A549 treated with CORT108297 at 1 μM for 4 hours (cell line): ENCODE results near the gene MUS81. TPM values are rescaled to one million over a fixed set of nuclear protein-coding genes. Genes with fewer than 3 reads are reported as not detected.

Experiments used
- total RNA-seq: library from RNA; stranded (reverse); fragments of 200-300 nt; extraction: Qiagen RNA extraction; gene quantifications from 5 replicates; pipeline ENCODE4 v1.2.3, GENCODE V29; 2022

The MUS81 gene
- 25.2 to 36.4 TPM (median 34.5 TPM) in 5 replicates for total RNA-seq

GRCh38 chr11:65860278-65861164, at the start of gene MUS81:
Gene MUS81, plus strand, starts transcription at chr11:65860433. Its CDS starts 321 bp downstream, at chr11:65860754.

GRCh38 chr11:65833297-65834030, 26.8 kb upstream of the MUS81 start, which contains the start of gene SNX32:
Gene SNX32, plus strand, starts transcription at chr11:65833963. Its CDS starts 103 bp downstream, at chr11:65834066.

DNA sequence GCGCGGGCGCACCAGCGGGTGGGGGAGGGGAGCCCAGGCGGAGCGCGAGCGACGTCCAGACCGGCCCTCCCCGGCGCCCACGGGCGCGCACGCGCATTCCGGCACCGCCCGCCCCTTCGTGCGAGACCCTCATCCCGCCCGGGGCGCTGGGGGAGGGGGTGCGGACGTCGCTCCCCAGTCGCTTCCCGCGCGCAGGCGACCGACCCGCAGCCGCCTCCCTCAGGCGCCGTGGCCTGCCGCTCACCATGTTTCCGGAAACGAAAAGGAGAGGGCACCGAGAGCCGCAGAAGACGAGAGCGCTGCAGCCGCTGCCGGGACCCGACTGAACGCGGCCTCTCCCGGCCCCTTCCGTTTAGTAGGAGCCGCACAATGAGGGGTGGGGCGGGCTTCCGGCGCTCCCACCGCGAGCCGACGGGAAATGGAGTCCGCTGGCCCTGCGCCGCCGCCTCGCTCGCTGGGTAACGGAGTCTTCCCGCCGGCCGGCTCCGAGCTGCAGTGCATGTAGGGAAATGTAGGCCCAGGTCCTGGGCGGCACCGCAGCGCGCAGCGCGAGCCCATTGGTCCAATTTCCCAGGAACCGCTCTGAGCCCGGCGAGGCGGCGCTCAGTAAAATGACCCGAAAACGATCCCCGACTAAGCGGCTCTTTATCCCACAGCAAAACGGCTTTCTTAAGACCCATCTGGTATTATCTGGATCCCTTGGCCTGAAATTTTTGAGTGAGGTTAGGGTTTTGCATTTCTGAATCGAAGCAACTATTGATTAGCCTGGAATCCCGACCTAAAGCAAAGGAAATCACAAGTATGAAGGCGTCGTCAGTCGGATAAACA, 2.2 kb upstream of the MUS81 start, which contains the start of gene CFL1:
Gene CFL1, minus strand, starts transcription at position 328 of the 828 bp plus-strand sequence. Its CDS starts 81 bp downstream, at position 247.

GRCh38 chr11:65872586-65873317, 12.5 kb downstream of the MUS81 start, which contains the start of gene EFEMP2:
Gene EFEMP2, minus strand, starts transcription at chr11:65872800. Its CDS starts 446 bp downstream, at chr11:65872354.

DNA sequence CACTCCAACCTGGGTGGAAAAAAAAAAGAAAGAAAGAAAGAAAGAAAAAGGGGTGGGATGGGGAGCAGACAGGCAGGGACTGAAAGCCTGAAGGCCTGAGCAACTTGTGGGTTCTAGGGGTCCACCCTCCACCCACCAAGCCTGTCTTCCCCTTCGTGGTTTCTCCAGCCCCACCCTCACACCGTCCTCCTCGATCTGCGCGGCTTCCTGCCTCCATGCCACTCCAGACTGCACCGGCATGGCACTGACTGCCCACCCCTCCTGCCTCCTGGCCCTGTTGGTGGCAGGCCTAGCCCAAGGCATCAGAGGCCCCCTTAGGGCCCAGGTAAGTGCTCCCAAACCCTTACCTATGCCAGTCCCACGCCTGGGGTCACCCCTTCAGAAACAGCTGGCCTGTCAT, 19.4 kb downstream of the MUS81 start, which contains the start of gene CTSW:
Gene CTSW, plus strand, starts transcription at position 221 of the 400 bp plus-strand sequence. Its CDS starts 18 bp downstream, at position 239.

GRCh38 chr11:65888163-65888814, 28.1 kb downstream of the MUS81 start, which contains the start of gene FIBP:
Gene FIBP, minus strand, starts transcription at chr11:65888471. Its CDS starts 53 bp downstream, at chr11:65888418.

GRCh38 chr11:65890324-65891218, 30.3 kb downstream of the MUS81 start, which contains the start of gene CCDC85B:
Gene CCDC85B, plus strand, starts transcription at chr11:65890673. Its CDS starts 111 bp downstream, at chr11:65890784.

GRCh38 chr11:65900125-65900898, 40.1 kb downstream of the MUS81 start, which contains the start of gene FOSL1:
Gene FOSL1, minus strand, starts transcription at chr11:65900388. Its CDS starts 49 bp downstream, at chr11:65900339.

Other genes starting within 250 kb of the MUS81 start
- gene MAP3K11, start 246.2 kb upstream of the MUS81 start, total RNA-seq: 41.9 to 53.5 TPM (median 53.1 TPM) in 5 replicates
- 25.5 to 41.3 TPM (median 38.9 TPM) in 5 replicates for gene PCNX3, start 244.7 kb upstream of the MUS81 start, total RNA-seq
- 12.7 to 20.7 TPM (median 19.3 TPM) in 5 replicates for gene SIPA1, start 222.3 kb upstream of the MUS81 start, total RNA-seq
- 64.8 to 82.6 TPM (median 79.5 TPM) in 5 replicates for gene RELA, start 197.5 kb upstream of the MUS81 start, total RNA-seq
- 42.0 to 56.6 TPM (median 51.7 TPM) in 5 replicates for gene KAT5, start 148.2 kb upstream of the MUS81 start, total RNA-seq
- gene RNASEH2C, start 139.6 kb upstream of the MUS81 start, total RNA-seq: 29.7 to 54.1 TPM (median 51.4 TPM) in 5 replicates
- 7.6 to 13.5 TPM (median 11.9 TPM) in 5 replicates for gene AP5B1, start 79.5 kb upstream of the MUS81 start, total RNA-seq
- gene OVOL1, start 73.4 kb upstream of the MUS81 start, total RNA-seq: 0.02 to 0.09 TPM (median 0.07 TPM) in 3 of 5 replicates, not detected in the others
- gene SNX32, start 26.5 kb upstream of the MUS81 start, total RNA-seq: 0.06 to 0.27 TPM (median 0.08 TPM) in 3 of 5 replicates, not detected in the others
- 1,930 to 2,323 TPM (median 2,279 TPM) in 5 replicates for gene CFL1, start 2.3 kb upstream of the MUS81 start, total RNA-seq
- gene EFEMP2, start 12.4 kb downstream of the MUS81 start, total RNA-seq: 0.77 to 1.4 TPM (median 1.2 TPM) in 5 replicates
- 0.06 to 0.16 TPM in 2 of 5 replicates, not detected in the others for gene CTSW, start 19.4 kb downstream of the MUS81 start, total RNA-seq
- 71.8 to 97.2 TPM (median 89.4 TPM) in 5 replicates for gene FIBP, start 28.0 kb downstream of the MUS81 start, total RNA-seq
- gene CCDC85B, start 30.2 kb downstream of the MUS81 start, total RNA-seq: 24.4 to 53.2 TPM (median 49.6 TPM) in 5 replicates
- gene FOSL1, start 40.0 kb downstream of the MUS81 start, total RNA-seq: 148 to 236 TPM (median 164 TPM) in 5 replicates
- 40.6 to 65.5 TPM (median 61.3 TPM) in 5 replicates for gene C11orf68, start 58.6 kb downstream of the MUS81 start, total RNA-seq
- 196 to 277 TPM (median 239 TPM) in 5 replicates for gene DRAP1, start 59.0 kb downstream of the MUS81 start, total RNA-seq
- not detected in 5 replicates for gene TSGA10IP, start 85.0 kb downstream of the MUS81 start, total RNA-seq
- 46.6 to 64.2 TPM (median 61.5 TPM) in 5 replicates for gene SART1, start 101.3 kb downstream of the MUS81 start, total RNA-seq
- gene EIF1AD, start 141.7 kb downstream of the MUS81 start, total RNA-seq: 37.5 to 48.4 TPM (median 38.6 TPM) in 5 replicates
- 385 to 515 TPM (median 496 TPM) in 5 replicates for gene BANF1, start 142.1 kb downstream of the MUS81 start, total RNA-seq
- not detected in 5 replicates for gene CST6, start 151.6 kb downstream of the MUS81 start, total RNA-seq
- gene CATSPER1, start 166.0 kb downstream of the MUS81 start, total RNA-seq: 1.4 to 1.9 TPM (median 1.8 TPM) in 5 replicates
- not detected in 5 replicates for gene GAL3ST3, start 188.7 kb downstream of the MUS81 start, total RNA-seq
- 166 to 184 TPM (median 170 TPM) in 5 replicates for gene SF3B2, start 191.9 kb downstream of the MUS81 start, total RNA-seq
- gene PACS1, start 209.8 kb downstream of the MUS81 start, total RNA-seq: 48.9 to 85.2 TPM (median 76.8 TPM) in 5 replicates